Glutamatergic neuron (in vitro differentiated cells): ENCODE data around the gene NKX1-1. TPM values are rescaled to one million over a fixed set of nuclear protein-coding genes. Genes with fewer than 3 reads are reported as not detected.

Source experiments
- DNase-seq: peaks from one replicate; pipeline ENCODE4 v3.0.0; 2022
- H3K27ac Mint-ChIP-seq: one replicate; pipeline ENCODE4 v1.8.0; 2020; ENCODE audit warnings: mild to moderate bottlenecking, mixed read lengths, inconsistent platforms; ENCODE audit not compliant: unreplicated experiment
- H3K27me3 Mint-ChIP-seq: one replicate; pipeline ENCODE4 v1.8.0; 2020; ENCODE audit warnings: mild to moderate bottlenecking, moderate library complexity, mixed read lengths, inconsistent platforms; ENCODE audit not compliant: unreplicated experiment
- H3K36me3 Mint-ChIP-seq: one replicate; pipeline ENCODE4 v1.8.0; 2020; ENCODE audit warnings: mild to moderate bottlenecking, mixed read lengths, inconsistent platforms; ENCODE audit not compliant: unreplicated experiment
- H3K4me1 Mint-ChIP-seq: one replicate; pipeline ENCODE4 v1.8.0; 2020; ENCODE audit warnings: mild to moderate bottlenecking, low read depth, mixed read lengths, inconsistent platforms; ENCODE audit not compliant: unreplicated experiment
- H3K4me3 Mint-ChIP-seq: one replicate; pipeline ENCODE4 v1.8.0; 2020; ENCODE audit warnings: mild to moderate bottlenecking, mixed read lengths, inconsistent platforms; ENCODE audit not compliant: unreplicated experiment
- H3K9me3 Mint-ChIP-seq: one replicate; pipeline ENCODE4 v1.8.0; 2020; ENCODE audit warnings: mild to moderate bottlenecking, moderate library complexity, mixed read lengths, inconsistent platforms; ENCODE audit not compliant: unreplicated experiment
- CTCF ChIP-seq: fragments of 200-600 bp; sonication (generic); IDR thresholded peaks from one replicate; pipeline ENCODE4 v1.5.0; 2021; ENCODE audit not compliant: partially characterized antibody, unreplicated experiment
- total RNA-seq: library from RNA; stranded (reverse); fragmentation: NEBNext Ultra II Directional; extraction: Animal tissue kit (Norgen Biotek cat#: 25700); gene quantifications from one replicate; pipeline ENCODE4 v1.2.1, GENCODE V29; 2021; ENCODE audit not compliant: unreplicated experiment

The NKX1-1 gene
- total RNA-seq, 1 donor from 2014 or later, result not detected

DNA sequence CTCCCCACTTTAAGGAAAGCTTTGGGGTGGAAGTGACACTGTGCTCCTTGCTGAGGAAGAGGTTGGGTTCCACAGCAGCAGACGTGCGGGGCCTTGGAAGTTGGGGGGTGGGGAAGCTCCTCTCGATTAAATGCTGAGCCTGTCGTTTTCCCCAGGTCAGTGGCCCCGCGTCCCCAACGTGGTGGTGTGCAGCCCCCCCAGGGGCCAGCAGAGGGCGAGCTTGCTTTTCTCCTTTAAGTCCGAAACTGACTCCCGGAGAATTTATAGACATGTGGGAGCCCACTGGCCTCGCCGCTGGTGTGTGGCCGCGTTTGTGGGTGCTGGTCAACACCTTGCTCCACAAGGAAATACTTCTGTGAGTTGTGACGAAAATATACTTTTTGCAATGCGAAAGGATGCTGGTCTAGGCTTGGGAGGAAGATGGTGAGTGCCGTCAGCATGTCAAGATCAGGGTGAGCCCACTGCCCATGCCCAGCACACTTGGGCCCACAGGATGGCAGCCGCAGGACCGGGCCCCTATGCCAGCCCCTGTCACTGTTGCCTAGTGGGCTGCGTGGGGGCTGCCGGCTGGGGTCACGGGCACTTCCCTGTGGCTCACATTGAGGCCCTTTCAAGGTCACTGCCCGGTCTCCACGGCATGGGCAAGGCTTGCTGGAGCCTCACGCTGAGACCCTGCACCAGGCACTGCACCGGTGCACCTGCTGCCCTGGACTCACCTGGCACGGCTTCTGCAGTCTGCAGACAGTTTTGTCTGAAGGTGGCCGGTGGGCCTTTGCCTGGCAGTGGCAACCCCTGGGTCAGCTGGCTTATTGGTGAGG, 49.9 kb downstream of the NKX1-1 start:
- Mint-ChIP-seq H3K27me3 (no peaks in the 10 kb centered on the region), H3K4me3 (no peak overlapping the region), H3K36me3 (no peaks in the 10 kb centered on the region), H3K27ac (peak overlapping the region; percentile 67), H3K4me1 (peaks cover 19% of the 10 kb centered on the region), H3K9me3 (peaks cover 4% of the 10 kb centered on the region)
- TF ChIP-seq CTCF, result peak; percentile 84
- peak; percentile 81 for DNase-seq

- Mint-ChIP-seq H3K4me1 (peaks cover 16% of the 10 kb centered on the region), H3K4me3 (no peak overlapping the region), H3K27me3 (no peaks in the 10 kb centered on the region), H3K36me3 (no peaks in the 10 kb centered on the region), H3K27ac (no peak overlapping the region), H3K9me3 (peaks cover 5% of the 10 kb centered on the region)
- DNase-seq, result no peak
- no peak for TF ChIP-seq CTCF
Observed at GRCh38 chr4:1355378-1355777, 50.9 kb downstream of the NKX1-1 start.

- TF ChIP-seq CTCF, result no peak
- H3K9me3 Mint-ChIP-seq, result peaks cover 6% of the 10 kb centered on the region
- no peaks in the 10 kb centered on the region for H3K36me3 Mint-ChIP-seq
- H3K27ac Mint-ChIP-seq, result no peak overlapping the region
- no peaks in the 10 kb centered on the region for H3K27me3 Mint-ChIP-seq
- no peak overlapping the region for H3K4me3 Mint-ChIP-seq
- peaks cover 16% of the 10 kb centered on the region for H3K4me1 Mint-ChIP-seq
- DNase-seq, result no peak
Observed at GRCh38 chr4:1354983-1355275, 51.3 kb downstream of the NKX1-1 start.

DNA sequence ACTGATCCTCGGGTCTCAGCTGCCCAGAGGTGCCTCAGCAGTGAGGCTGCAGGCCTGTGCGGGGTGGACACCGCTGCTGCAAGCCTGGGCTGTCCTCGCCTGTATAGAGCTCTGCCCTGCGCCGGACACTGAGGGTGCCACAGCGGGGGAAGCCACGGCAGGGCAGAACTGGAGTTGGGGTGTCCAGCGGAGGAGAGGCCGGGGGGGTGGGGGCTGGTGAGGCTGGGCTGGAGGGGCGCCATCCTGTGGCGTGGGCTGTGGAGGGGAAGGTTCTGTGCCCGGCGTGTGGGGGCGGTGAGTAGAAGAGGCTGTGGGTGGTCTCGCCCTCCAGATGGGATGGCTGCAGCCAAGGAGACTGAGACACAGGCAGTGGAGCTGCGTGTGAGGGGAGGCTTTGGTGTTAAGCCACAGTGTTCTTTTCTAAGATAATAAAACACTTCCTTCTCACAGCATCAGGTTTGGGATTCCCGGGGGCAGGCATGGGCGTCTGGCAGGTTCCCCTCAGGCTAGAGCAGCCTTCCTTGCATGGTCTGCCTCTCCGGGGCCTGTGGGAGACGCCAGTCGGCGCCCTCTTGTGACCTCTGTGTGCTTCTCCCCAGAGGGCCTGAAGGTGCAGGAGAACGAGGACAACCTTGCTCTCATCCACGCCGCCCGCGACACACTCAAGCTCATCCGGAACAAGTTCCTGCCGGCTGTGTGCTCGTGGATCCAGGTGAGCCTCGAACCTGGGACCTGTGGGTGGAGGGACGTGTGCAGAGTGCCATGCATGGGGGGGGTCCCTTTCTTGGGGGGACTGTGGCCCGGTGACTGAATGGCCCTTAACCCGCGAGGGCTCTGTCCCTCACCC, 51.9 kb downstream of the NKX1-1 start:
- H3K27ac Mint-ChIP-seq, result no peak overlapping the region
- no peak overlapping the region for H3K4me3 Mint-ChIP-seq
- peaks cover 11% of the 10 kb centered on the region for H3K4me1 Mint-ChIP-seq
- no peak for TF ChIP-seq CTCF
- peaks cover 6% of the 10 kb centered on the region for H3K9me3 Mint-ChIP-seq
- no peak for DNase-seq
- no peaks in the 10 kb centered on the region for H3K36me3 Mint-ChIP-seq
- peaks cover 2% of the 10 kb centered on the region for H3K27me3 Mint-ChIP-seq
